Stimulated activated CD8-positive, alpha-beta memory T cell treated with anti-CD3 and anti-CD28 coated beads, Interleukin-12 subunit alpha, Interleukin-12 subunit beta, amount 100 ng/mL, for 4 hours (primary cell): ENCODE data around the gene TMEM191B.
"Not testable (repeated sequence)": the region's sequence is repeated elsewhere in the genome, so short reads cannot be mapped to it uniquely, and the experiment has no call there.

ENCODE experiments used
- DNase-seq: peaks from one replicate; pipeline ENCODE4 v3.0.0-alpha.2; 2020; ENCODE audit warnings: low read depth

Gene TMEM191B

GRCh38 chr22:18558516-18558915, 30.9 kb downstream of the TMEM191B start:
- DNase-seq = not testable (repeated sequence)

- not testable (repeated sequence) for DNase-seq
Observed at GRCh38 chr22:18558939-18559338, 31.3 kb downstream of the TMEM191B start.

GRCh38 chr22:18560099-18560974, 32.7 kb downstream of the TMEM191B start:
- not testable (repeated sequence) for DNase-seq

- not testable (repeated sequence) for DNase-seq
Observed at GRCh38 chr22:18570509-18571246, 43.1 kb downstream of the TMEM191B start.

- DNase-seq = not testable (repeated sequence)
Observed at GRCh38 chr22:18573483-18574164, 46.0 kb downstream of the TMEM191B start.

GRCh38 chr22:18574555-18574954, 47.0 kb downstream of the TMEM191B start:
- not testable (repeated sequence) for DNase-seq

- DNase-seq = not testable (repeated sequence)
Observed at GRCh38 chr22:18575686-18576085, 48.1 kb downstream of the TMEM191B start.

GRCh38 chr22:18577090-18577818, 49.7 kb downstream of the TMEM191B start:
- DNase-seq = not testable (repeated sequence)

GRCh38 chr22:18577847-18578246, 50.2 kb downstream of the TMEM191B start:
- not testable (repeated sequence) for DNase-seq
